Measurements from ENCODE around the gene POLRMT.
A peak's percentile ranks its signal among the peaks of the same experiment; 100 is the strongest.

POLRMT gene

DNA sequence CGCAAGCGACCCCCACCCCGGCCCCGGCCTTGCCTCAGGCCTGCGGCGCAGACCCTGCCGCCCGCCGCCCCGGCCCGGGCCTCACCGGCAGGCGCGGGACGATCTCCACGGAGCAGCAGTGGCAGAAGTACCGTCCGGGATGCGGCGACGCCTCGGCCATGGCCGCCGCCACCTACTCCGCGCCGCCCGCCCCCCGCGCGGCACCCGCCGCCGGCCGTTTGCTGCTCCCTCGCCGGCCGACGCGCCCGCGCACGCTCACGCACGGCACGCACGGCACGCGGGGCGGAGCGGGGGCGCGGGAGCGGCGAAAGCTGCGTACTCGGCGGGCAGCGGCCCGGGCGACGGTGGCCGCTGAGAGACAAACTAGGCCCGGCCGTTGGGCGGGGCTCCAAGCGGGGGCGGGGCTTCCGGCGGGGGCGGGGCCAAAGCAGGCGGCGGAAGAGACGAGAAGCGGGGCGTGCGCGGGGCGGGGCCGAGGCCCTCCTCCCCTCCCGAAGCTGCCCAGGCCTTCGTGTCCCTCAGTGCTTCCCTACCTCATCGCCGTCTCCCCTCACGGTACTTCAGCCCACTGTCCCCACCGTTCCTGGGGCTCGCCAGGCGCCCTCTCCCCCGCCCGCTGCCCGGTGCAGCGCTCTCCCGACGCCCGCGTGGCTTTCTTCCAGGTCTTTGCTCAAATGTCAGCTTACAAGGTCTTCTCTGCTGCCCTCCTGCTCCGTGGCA is 29.8 kb upstream of the POLRMT start, which contains the start of gene RNF126:
TSS of gene RNF126 (minus strand) at position 253 of the 720 bp plus-strand sequence. CDS start at position 160, 93 bp downstream.
- TF ChIP-seq, protein P1, sequence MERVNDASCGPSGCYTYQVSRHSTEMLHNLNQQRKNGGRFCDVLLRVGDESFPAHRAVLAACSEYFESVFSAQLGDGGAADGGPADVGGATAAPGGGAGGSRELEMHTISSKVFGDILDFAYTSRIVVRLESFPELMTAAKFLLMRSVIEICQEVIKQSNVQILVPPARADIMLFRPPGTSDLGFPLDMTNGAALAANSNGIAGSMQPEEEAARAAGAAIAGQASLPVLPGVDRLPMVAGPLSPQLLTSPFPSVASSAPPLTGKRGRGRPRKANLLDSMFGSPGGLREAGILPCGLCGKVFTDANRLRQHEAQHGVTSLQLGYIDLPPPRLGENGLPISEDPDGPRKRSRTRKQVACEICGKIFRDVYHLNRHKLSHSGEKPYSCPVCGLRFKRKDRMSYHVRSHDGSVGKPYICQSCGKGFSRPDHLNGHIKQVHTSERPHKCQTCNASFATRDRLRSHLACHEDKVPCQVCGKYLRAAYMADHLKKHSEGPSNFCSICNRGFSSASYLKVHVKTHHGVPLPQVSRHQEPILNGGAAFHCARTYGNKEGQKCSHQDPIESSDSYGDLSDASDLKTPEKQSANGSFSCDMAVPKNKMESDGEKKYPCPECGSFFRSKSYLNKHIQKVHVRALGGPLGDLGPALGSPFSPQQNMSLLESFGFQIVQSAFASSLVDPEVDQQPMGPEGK (CRISPR knock-in tag; IDR thresholded peaks at IDR 0.05; ENCODE audit: borderline replicate concordance): no peak
- TF ChIP-seq ZFP3 (CRISPR knock-in tag; IDR thresholded peaks at IDR 0.05) (peak; percentile 82; the same call in 1 of the 2 replicates), ARNTL (CRISPR knock-in tag; IDR thresholded peaks at IDR 0.05; ENCODE audit: borderline replicate concordance, low read depth) (no peak), ZNF8 (CRISPR knock-in tag; IDR thresholded peaks at IDR 0.05) (no peak)
- peak; percentile 76 for ATAC-seq

GRCh38 chr19:662207-662961 is 29.0 kb upstream of the POLRMT start:
- no peak for TF ChIP-seq ZFP3 (CRISPR knock-in tag; IDR thresholded peaks at IDR 0.05)
- ATAC-seq: peak; percentile 13

- ATAC-seq: no peak
- TF ChIP-seq ZFP30 (CRISPR knock-in tag; IDR thresholded peaks at IDR 0.05) (no peak), SNAI2 (CRISPR knock-in tag; IDR thresholded peaks at IDR 0.05) (no peak), CSDC2 (CRISPR knock-in tag; IDR thresholded peaks at IDR 0.05) (no peak), ZNF8 (CRISPR knock-in tag; IDR thresholded peaks at IDR 0.05) (no peak)
- TF ChIP-seq, protein P2, sequence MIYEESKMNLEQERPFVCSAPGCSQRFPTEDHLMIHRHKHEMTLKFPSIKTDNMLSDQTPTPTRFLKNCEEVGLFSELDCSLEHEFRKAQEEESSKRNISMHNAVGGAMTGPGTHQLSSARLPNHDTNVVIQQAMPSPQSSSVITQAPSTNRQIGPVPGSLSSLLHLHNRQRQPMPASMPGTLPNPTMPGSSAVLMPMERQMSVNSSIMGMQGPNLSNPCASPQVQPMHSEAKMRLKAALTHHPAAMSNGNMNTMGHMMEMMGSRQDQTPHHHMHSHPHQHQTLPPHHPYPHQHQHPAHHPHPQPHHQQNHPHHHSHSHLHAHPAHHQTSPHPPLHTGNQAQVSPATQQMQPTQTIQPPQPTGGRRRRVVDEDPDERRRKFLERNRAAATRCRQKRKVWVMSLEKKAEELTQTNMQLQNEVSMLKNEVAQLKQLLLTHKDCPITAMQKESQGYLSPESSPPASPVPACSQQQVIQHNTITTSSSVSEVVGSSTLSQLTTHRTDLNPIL (CRISPR knock-in tag; IDR thresholded peaks at IDR 0.05; ENCODE audit: low read depth): no peak
Observed at GRCh38 chr19:661427-662196, 28.3 kb upstream of the POLRMT start.

GRCh38 chr19:660793-661426 is 27.6 kb upstream of the POLRMT start:
- no peak for ATAC-seq

More at GRCh38 chr19:660793-661426, 27.6 kb upstream of the POLRMT start:
- TF ChIP-seq BACH2 (CRISPR knock-in tag; IDR thresholded peaks at IDR 0.05; ENCODE audit: borderline replicate concordance): no peak
- TF ChIP-seq SNAI2 (CRISPR knock-in tag; IDR thresholded peaks at IDR 0.05): no peak
- TF ChIP-seq TCF4 (CRISPR knock-in tag; IDR thresholded peaks at IDR 0.05; ENCODE audit: borderline replicate concordance): no peak
- TF ChIP-seq ZC3H10 (CRISPR knock-in tag; IDR thresholded peaks at IDR 0.05): no peak
- TF ChIP-seq, protein P3, sequence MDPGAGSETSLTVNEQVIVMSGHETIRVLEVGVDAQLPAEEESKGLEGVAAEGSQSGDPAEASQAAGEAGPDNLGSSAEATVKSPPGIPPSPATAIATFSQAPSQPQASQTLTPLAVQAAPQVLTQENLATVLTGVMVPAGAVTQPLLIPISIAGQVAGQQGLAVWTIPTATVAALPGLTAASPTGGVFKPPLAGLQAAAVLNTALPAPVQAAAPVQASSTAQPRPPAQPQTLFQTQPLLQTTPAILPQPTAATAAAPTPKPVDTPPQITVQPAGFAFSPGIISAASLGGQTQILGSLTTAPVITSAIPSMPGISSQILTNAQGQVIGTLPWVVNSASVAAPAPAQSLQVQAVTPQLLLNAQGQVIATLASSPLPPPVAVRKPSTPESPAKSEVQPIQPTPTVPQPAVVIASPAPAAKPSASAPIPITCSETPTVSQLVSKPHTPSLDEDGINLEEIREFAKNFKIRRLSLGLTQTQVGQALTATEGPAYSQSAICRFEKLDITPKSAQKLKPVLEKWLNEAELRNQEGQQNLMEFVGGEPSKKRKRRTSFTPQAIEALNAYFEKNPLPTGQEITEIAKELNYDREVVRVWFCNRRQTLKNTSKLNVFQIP (CRISPR knock-in tag; IDR thresholded peaks at IDR 0.05; ENCODE audit: borderline replicate concordance, low read depth): no peak
- TF ChIP-seq, protein P2 (CRISPR knock-in tag; IDR thresholded peaks at IDR 0.05; ENCODE audit: low read depth): no peak
- TF ChIP-seq ZNF8 (CRISPR knock-in tag; IDR thresholded peaks at IDR 0.05): no peak
- TF ChIP-seq ZNF565 (CRISPR knock-in tag; conservative IDR thresholded peaks at IDR 0.05; ENCODE audit: low read depth): no peak
- TF ChIP-seq ZFP3 (CRISPR knock-in tag; IDR thresholded peaks at IDR 0.05): no peak
- TF ChIP-seq ZFP30 (CRISPR knock-in tag; IDR thresholded peaks at IDR 0.05): no peak
- no peak for TF ChIP-seq CSDC2 (CRISPR knock-in tag; IDR thresholded peaks at IDR 0.05)
- no peak for TF ChIP-seq TOX (CRISPR knock-in tag; IDR thresholded peaks at IDR 0.05; ENCODE audit: borderline replicate concordance)
- no peak for TF ChIP-seq PPARA (CRISPR knock-in tag; IDR thresholded peaks at IDR 0.05; ENCODE audit: borderline replicate concordance)

Data from SK-N-SH treated with all-trans-retinoic acid at 6 μM for 48 hours (cell line).